Colon (tissue), 2 donors: ENCODE results near the gene CTRB2.

Experiments used
- FAIRE-seq: peaks from 2 replicates; lab custom pipeline; 2012; peaks lifted over from hg19 to GRCh38; lab: Jason Lieb, UNC
- donor health status: control.
- donor health status: control.

CTRB2 gene

DNA sequence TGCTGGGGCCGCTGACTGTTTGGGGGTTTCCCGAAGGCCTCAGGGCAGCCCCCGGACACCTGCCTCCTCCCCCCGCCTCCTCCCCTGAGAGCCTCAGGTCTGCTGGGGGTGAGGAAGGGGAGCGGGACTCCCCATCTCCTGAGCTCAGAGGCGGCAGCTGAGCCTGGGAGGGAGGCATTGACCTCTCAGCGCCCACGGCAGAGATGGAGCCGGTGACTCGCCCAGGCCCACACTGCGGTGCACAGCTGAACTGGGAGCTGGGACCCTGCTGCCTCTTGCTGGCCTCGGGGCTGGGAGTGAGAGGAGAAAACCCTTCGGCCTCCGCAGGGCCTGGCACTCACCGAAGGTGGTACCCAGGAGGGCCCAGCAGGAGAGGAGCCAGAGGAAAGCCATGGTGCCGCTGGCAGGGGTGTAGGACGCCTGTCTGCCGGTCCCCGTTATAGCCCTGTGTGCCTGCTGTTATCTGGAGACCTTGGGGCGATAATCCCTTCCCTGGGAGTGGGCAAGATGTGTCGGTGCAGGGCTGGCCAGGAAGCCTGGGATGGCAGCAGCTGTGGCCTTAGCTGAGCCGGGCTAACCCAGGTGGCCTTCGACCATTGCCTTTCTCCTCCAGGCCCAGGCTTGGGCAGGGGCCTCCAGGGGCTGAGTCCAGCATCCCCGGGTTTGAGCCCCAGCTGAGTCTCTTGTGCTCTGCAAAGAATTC lies at the start of gene CTRB2:
TSS of gene CTRB2 (minus strand) at position 413 of the 703 bp plus-strand sequence. CDS start at position 393, 20 bp downstream.
- FAIRE-seq: no peak

DNA sequence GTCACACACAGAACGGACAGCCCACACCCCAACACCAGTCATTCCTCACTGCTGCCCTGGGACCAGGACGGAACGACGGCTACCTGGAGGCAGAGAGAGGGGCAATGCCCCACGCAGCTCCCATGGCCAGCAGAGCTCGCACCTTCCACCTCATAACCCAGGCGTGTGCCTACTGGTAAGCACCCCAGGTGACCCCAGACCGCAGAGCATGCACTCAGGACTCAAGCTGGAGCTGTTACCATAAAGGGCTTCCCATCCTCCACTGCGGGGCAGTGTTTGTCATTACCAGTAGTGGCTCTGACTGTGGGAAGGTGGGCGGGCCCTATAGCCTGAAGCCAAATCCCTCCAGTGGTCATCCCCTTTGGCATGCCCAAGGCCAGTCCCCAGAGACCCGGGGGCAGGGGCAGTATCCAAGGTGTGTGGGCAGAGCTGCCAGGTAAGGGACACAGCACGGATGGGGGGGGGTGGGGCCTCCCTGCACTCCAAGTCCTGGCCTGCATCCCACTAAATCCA lies 49.2 kb upstream of the CTRB2 start:
- no peak for FAIRE-seq

DNA sequence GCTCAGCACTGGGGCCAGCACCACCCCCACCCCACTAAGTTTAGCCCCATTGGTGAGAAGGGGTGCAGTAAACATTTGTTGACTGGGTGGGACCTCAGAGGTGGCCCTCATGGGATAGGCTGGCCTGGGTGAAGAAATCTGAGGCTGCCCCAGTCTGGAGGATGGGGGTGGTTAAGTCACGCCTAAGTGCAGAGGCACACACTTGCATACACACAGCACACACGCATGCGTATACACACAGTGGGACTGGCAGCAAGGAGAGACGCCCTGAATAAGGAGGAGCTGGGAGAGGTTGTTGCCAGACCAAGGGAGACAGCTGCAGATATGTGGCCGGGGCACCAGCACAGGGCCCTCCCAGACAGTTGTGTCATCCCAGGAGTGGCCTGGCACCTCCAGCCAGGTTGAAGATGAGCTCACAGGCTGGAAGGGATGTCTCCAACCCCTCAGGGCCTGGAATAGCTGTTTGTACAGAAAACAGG lies 47.4 kb upstream of the CTRB2 start:
- FAIRE-seq: no peak

DNA sequence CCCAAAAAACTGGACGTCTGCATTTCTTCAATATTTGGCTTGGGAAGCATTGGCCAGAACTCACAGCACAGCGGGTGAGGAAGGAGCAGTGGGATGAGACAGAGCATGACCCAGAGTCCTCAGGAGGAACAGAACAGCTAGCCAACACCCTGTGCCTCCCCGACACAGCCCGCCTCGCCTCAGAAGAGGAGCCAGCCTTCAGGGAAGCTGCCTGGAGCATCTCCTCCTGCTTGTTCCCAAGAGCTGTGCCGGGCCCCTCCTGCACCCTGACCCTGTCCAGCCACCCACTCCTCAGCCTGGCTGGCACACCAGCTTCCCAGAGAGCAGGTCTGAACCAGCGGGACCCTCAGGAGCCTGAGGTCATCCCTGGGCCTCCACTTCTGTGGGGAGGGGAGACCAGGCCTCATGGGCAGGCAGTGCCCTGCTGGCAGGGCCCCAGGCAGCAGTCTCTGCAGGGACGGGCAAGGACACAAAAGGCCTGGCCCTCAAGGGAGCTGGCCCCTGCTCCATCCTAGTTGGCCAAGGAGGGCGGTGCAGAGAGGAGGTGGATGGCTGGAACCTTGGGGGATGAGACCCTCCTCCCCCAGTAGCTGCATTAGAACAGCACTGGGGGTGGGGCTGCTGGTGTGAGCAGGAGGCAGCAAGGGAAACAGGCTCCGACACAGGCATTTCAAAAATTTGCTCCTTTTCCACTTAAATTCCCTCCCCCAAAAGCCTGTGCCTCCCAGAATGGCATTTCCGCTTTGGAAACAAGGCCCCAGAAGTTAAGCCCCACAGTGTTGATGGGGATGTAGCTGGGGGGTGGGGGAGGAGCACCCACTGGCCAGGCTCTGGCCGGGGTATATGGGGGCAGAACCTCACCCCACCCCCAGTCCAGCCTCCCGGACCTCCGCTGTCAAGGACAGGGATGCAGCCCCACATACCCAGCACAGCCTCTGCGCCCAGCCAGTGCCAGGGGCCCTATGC lies 46.3 kb upstream of the CTRB2 start:
- FAIRE-seq: no peak

DNA sequence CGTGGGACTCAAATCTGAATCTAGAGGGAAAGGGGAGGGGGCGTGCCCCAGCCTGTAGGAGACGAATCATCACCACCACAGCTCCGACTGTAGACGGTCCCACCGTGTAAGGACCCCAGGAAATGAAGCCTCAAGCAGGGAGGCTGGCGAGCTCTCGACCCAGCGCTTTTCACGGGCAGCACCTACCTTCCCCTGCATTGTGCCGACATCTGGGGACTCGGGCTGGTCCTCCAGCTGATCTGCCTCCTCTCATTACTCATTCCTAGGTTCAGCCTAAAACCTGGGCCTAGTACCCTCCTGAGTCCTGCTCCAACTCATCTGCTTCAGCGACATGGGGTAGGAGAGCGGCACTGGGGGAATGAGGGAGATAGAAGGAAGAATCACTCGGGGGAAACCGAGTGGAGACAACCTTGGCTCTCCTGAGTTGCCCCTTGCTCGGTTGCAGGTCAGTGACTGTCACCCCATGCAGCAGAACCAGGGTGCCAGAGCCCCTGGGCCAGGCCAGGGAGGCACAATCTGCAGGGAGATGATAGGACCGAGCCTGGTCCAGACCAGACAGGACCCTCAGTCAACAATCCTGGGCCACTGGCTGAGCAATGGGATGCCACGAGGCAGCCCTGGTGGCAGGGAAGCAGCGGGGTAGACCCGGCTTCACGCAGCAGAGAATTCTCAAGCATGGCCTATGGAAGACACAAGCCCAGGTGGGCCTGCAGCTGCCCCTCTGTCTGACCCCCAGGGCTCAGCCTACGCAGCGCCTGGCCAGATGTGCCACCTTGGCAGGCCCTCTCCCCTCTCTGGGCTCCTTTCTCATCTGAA lies 45.3 kb upstream of the CTRB2 start:
- FAIRE-seq: no peak

DNA sequence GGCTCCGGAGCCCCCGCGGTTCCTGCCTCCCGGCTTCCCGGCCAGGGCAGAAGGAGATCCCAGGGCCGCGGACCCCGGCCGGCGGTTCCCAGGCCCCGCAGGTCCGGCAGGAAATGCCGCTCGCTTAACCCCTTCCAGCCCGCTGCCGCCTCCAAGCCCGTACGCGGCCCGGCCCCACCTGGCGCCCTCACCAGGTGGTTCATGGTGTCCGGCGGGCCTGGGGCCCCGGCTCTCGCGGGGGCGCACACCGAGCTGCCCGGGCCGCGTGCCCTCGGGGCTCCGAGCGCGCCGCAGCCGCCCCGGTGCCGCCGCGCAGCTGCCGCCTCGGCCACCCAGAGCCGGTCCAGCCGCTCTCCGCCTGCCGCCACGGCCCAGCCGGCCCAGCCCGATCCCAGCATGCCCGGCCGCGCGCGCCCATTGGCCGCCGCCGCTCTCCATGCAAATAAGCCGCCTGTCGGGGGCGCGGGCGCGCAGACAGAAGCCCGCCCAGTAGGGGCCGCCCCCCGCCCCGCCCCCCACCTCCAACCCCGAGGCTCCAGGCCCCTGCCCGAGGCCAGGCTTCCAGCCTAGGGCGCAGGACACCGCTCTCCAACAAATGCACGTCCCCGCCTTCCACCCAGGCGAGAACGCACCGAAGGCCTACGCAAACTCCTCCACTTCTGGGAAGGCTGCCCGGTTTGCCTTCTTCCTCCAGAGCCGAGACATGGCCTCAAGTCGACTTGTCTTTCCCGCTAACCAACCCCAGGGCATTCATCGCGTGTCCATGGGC lies 44.5 kb upstream of the CTRB2 start, which contains the start of gene BCAR1:
TSS of gene BCAR1 (minus strand) at position 345 of the 769 bp plus-strand sequence. CDS start at position 203, 142 bp downstream.
- FAIRE-seq: no peak

DNA sequence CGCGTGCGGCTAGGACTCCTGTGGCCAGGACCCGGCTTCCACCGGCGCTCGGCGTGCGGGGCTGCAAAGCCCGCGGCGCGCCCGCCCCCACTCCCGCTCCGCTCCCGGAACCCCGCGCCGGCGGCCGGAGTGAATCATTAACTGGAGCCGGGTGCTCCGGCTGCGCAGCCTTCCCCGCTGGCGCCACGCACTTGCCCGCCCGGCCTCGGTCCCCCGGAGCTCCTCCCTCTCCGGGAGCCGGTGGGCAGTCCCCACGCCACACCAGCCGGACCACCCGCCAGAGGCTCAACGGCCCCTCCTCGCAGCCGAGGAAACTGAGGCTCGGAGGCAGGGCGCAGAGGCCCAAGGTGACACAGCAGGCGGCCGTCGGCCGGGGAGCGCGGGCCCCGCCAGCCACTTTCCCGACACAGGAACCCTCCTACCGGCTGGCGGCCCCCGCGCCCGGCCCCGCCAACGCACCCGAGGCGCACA lies 43.9 kb upstream of the CTRB2 start:
- FAIRE-seq: no peak

DNA sequence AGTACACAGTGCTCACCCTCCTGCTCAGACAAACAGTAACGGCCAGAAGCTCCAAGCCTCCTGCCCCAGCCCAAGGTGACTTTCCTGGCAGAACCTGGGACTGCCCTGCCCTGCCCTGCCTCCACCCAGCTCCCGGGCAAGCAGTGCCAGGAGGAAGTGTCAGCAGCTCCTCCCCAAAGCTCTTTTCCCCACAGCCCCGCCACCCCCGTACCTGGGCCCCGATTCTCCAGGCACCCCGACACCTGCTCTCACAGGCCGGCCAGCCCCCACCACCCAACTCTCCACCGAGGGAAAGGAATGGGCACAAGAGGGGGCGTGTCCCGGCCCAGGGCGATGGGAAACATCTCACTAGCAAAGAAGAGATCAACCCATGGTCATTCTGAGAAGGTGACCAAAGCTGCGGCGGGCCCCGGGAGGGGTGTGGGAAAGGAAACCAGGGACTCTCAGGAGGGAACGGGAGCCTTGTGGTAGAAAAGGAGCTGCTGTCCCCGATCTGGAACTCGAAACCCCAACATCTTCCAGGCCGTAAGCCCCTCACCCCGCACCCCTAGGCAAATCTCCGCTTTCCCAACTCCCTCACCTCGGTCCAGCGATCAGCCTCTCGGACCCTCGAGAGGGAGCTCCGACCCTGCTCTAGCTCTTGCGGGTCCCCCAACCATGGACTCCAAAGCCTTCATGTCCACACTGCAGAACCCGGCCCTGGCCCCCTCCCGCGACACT lies 43.3 kb upstream of the CTRB2 start:
- no peak for FAIRE-seq

DNA sequence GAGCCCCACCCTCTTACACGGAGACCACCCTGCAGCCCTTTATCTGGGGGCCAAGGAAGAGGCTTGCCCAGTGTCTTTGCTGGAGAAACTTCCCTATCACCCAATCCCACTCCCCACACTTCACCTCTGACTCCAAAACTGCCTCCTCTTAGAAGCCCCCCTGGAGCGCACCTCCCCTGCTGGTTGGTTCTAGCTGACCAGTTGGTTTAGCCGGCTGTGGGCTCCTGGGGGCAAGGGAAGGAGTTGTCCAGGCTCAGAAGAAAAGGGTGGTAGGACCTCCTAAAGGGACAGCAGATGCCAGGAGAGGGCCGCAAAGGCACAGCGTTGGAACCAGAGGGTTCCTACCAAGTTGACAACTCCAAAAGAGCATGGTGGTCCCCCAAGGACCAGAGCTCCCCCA lies 42.5 kb upstream of the CTRB2 start:
- FAIRE-seq: no peak

DNA sequence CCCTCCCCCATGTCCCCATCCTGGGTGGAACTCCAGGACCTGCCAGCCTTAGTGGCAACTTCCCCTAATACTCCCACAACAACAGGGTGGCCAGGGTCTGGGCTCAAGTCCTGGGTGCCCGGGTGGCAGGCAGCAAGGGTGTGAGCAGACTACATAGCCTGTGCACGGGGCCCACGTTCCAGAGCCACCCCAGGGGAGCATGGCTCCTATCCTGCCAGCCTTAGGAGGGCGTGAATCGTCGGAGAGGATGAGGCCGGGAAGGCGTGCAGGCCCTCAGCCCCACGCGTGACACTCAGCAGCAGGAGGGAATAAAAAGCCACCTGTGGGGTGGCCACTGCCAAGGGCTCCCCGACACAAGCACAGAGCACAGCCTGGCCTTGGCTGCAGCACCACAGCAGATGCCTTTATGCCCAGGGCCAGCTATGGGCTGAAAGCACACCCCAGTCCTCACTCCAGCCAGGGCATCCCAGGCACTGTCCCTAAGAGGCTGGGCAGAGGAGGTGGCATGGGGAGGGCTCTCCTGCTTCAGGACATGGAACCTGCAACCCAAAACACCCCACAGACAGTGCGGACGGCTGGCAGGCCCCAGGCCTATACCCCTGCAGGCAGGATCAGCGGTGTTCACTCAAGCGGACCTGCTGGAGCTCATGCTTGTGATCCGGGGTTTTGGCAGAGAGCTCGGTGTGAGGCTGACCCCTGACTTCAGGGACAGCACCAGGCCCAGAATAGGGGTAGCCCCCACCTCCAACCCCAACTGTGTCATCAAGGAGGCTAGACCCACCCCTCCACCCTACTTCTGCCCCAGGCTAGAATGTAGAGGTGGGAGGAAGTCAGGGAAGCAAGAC lies 41.8 kb upstream of the CTRB2 start:
- no peak for FAIRE-seq

DNA sequence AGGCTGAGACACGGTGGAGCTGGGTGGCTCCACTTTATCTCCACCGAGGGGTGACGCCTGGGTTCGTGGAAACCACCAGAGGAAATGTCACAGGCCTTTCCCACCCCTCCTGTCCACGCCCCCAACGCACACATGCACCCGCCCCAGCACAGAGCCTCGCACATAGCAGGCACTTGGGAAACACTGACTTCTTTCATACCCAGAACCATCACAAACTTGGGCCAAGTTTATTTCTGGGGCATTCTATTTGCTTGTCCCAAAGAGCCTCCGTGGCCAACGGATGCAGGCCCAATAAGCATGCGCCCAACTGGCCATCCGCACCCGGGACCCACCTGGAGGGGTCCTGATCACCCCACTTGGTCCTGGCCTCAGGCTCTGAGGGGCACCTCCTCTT lies 41.2 kb upstream of the CTRB2 start:
- no peak for FAIRE-seq

DNA sequence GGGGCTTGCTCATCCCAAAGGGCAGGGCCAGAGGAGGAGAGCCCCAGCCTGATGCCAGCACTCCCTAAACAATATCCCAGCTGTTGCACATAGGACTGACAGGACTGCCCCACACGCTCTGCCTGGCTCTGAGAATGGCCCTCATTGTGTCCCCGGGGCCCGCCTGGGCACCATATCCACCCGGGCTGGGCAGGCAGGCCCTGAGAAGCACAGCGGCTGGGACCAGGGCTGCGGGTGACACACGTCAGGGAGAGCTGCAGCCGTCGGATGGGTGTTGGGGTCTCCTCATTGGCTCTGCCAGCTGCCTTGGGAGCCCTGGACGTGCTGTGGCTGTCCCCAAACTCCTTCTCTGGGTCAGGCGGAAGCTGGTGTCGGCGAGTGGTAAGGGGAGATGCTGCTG lies 40.3 kb upstream of the CTRB2 start:
- no peak for FAIRE-seq

DNA sequence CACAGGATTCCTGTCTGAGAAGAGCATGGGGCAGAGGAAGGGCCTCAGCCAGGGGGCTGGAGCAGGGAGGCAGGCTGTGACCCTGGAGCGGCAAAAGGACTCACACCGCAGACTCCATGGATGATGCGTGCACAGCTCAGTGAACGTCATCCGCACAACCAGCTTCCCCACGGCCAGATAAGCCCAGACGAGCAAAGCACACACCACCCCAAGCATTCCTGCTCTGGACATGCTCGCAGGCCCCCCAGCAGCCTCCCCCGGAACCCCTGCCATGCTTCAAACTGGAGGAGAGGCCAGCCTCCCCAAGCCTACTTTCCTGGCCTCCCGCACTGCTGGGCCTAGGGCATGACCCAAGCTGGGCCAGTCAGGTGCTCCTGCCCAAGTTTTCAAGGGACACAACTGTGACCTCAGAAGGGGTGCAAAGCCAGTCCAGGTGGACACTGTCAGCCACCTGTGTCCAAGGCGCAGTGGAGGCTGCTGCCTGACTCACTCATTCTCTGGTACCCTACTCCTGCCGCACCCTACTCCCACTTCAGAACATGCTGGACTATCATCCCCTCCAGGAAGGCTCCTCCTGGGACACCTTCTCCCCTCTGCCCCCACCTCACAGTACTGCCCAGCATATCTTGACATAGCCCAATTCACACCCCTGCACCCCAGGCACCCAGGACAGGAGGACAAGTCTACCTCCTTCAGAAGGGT lies 39.7 kb upstream of the CTRB2 start:
- FAIRE-seq: no peak

DNA sequence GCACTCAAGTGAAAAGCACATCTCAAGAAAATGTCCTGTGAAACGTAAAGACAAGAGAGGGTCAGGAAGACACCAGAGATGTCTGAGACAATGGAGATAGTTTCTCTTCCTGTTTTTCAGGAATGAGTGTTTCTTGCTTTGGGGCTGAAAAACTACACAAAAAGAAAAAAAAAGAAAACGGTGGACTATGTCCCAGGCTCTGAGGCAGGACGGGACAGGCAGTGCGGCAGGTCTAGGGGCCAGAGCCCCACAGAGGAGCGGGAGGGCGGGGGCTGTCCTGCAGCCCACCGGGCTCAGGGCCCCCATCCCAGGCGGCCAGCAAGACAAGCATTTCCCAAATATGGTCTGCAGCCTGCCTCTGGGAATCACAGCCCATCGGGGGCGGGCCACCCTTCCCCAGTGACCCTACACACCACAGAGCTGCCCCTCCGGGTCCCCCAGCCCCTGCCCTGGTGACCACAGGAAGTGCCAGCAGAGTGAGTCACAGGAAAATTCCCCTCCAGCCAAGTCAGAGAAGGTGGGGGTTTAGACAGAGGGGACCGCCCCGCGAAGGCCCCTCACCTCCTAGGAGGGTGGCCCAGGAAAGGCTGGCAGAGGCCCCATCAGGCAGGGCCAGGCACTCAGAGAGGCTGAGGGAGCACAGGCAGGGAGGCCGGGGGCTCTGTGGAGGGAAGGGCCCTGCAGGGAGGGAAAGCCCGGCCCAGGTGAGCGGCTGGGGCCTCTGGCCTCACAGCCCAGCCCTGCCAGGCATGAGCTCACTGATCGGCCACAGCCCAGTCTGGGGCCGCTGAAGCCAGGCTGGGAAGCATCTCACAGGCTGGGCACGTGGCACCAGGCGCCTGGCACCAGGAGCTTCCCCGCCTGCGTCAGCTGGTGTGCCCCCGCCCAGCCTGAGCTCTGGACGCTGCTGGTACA lies 38.1 kb upstream of the CTRB2 start:
- no peak for FAIRE-seq

DNA sequence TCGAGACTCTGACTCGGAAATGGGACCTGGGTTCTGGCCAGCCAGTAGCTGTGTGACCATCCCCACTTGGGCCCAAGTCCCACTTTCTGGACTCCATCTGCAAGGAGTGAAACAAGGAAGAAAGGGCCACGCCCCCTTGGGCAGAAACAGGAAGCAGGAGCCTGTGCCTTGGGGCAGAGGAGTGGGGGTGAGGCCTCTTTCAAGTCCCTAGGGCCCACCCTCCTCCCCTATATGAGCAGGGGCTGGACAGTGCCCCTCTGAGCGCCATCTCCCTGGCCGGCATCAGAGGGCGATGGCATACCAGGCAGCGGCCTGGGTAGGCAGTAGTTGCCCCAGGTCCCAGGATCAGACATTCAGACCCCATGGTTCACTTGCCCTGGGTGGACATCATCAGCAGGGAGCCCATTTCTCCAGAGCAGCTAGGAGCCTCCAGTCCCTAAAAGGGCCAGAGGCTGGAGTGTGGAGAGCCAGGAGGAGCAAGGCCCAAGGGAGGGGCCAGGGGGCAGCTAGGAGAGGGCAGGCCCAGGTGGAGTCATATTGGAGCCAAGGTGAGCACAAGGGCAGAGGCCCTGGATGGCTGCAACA lies 37.4 kb upstream of the CTRB2 start:
- no peak for FAIRE-seq

DNA sequence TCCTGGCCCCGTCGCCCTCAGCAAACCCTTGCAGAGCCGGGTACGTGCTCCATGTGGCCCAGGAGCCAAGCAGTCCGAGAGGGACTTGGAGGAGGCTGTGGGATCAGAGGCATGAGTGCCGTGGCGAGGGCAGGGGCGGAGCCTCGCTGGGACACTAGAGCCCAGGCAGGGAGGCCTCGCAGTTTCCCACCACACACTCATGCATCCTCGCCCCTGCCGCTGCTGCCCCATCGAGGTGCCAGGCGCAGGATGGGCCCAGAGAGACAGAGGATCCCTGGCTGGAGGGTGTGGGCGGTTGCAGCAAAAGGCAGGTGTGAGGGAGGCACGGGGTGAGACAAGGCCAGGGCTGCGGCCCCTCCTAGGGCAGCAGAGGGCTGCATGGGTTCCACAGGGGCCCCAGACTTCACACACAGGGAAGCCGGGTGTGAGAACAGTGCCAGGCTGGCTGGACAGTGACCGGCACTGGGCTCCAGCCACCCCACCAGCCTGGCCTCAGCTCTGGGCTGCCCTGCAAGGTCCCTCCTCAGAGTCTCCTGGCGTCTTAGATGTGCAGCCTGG lies 36.8 kb upstream of the CTRB2 start:
- no peak for FAIRE-seq
